Erythroblast (primary cell): ENCODE results near the gene AKNA.

ENCODE experiments used
- GATA1 ChIP-seq: IDR thresholded peaks from 2 replicates; pipeline ENCODE4 v1.6.1; 2011; ENCODE audit warnings: low read depth, mild to moderate bottlenecking, control low read depth, low read length, moderate library complexity
- POLR2A ChIP-seq: IDR thresholded peaks from 2 replicates; pipeline ENCODE4 v1.6.1; 2011; ENCODE audit warnings: mild to moderate bottlenecking, low read length

GRCh38 chr9:114349713-114350480 is 37.9 kb downstream of the AKNA start:
- TF ChIP-seq POLR2A (no peak), GATA1 (no peak)
